OCI-LY1 (cell line): ENCODE data around the gene ANKRD1.
A peak's percentile ranks its signal among the peaks of the same experiment; 100 is the strongest.

Source experiments
- H2AFZ ChIP-seq: fragments of 200-600 bp; sonication (generic), shearing (Covaris generic); 2 replicates; pipeline ENCODE4 v1.6.0; 2014; ENCODE audit warnings: antibody characterized with exemption, mild to moderate bottlenecking, low read length
- H3F3A ChIP-seq: fragments of 200-600 bp; sonication (generic), shearing (Covaris generic); 2 replicates; pipeline ENCODE4 v1.6.0; 2014; ENCODE audit warnings: mild to moderate bottlenecking, antibody characterized with exemption, low read length, moderate library complexity; ENCODE audit not compliant: insufficient read depth
- H3K27ac ChIP-seq: fragments of 200-600 bp; sonication (generic); 2 replicates; pipeline ENCODE4 v1.5.1; 2014; ENCODE audit warnings: low read length, mixed run types, mild to moderate bottlenecking, low read depth; ENCODE audit not compliant: poor library complexity, severe bottlenecking
- H3K27me3 ChIP-seq: fragments of 200-600 bp; sonication (generic); 2 replicates; pipeline ENCODE4 v1.6.0; 2014; ENCODE audit warnings: antibody characterized with exemption, mild to moderate bottlenecking, low read length, moderate library complexity; ENCODE audit not compliant: insufficient read depth
- H3K36me3 ChIP-seq: fragments of 200-600 bp; sonication (generic); 2 replicates; pipeline ENCODE4 v1.6.1; 2014; ENCODE audit warnings: mild to moderate bottlenecking, antibody characterized with exemption, low read length, moderate library complexity, mixed read lengths; ENCODE audit not compliant: insufficient read depth
- H3K4me1 ChIP-seq: fragments of 200-600 bp; sonication (generic); 2 replicates; pipeline ENCODE4 v1.5.1; 2014; ENCODE audit warnings: mild to moderate bottlenecking, low read length, moderate library complexity; ENCODE audit not compliant: insufficient read depth, severe bottlenecking
- H3K4me2 ChIP-seq: fragments of 200-600 bp; sonication (generic), shearing (Covaris generic); 2 replicates; pipeline ENCODE4 v1.6.1; 2014; ENCODE audit warnings: low read length
- H3K4me3 ChIP-seq: fragments of 200-600 bp; sonication (generic); 2 replicates; pipeline ENCODE4 v1.5.1; 2014; ENCODE audit warnings: low read length, low read depth, mild to moderate bottlenecking, mixed read lengths; ENCODE audit not compliant: poor library complexity, severe bottlenecking
- H3K79me2 ChIP-seq: fragments of 200-600 bp; shearing (Covaris generic); 2 replicates; pipeline ENCODE4 v1.6.1; 2016; ENCODE audit warnings: mixed run types, low read length, mixed read lengths; ENCODE audit not compliant: insufficient read depth
- H3K9ac ChIP-seq: fragments of 200-600 bp; sonication (generic), shearing (Covaris generic); 2 replicates; pipeline ENCODE4 v1.6.1; 2014; ENCODE audit warnings: mild to moderate bottlenecking, low read length, mixed read lengths
- H3K9me2 ChIP-seq: fragments of 200-600 bp; sonication (generic), shearing (Covaris generic); 2 replicates; pipeline ENCODE4 v1.6.1; 2014; ENCODE audit warnings: low read depth, mild to moderate bottlenecking, low read length, mixed read lengths
- H3K9me3 ChIP-seq: fragments of 200-600 bp; shearing (Covaris generic); 2 replicates; pipeline ENCODE4 v1.6.1; 2014; ENCODE audit warnings: low read length, mixed read lengths
- H4K20me1 ChIP-seq: fragments of 200-600 bp; sonication (generic), shearing (Covaris generic); 2 replicates; pipeline ENCODE4 v1.6.0; 2016; ENCODE audit warnings: mild to moderate bottlenecking, low read length; ENCODE audit not compliant: insufficient read depth
- CTCF ChIP-seq: fragments of 200-600 bp; sonication (generic), shearing (Covaris generic); IDR thresholded peaks from 2 replicates; pipeline ENCODE4 v1.5.1; 2017; ENCODE audit warnings: mild to moderate bottlenecking, antibody characterized with exemption, low read length, moderate library complexity, mixed read lengths
- EZH2 ChIP-seq: fragments of 200-600 bp; sonication (generic), shearing (Covaris generic); IDR thresholded peaks from 2 replicates; pipeline ENCODE4 v1.8.0; 2017; ENCODE audit warnings: borderline replicate concordance, mixed run types, mild to moderate bottlenecking, antibody characterized with exemption, low read length, moderate library complexity, mixed read lengths

The ANKRD1 gene

GRCh38 chr10:90912174-90912573, 8.7 kb downstream of the ANKRD1 start:
- Histone ChIP-seq H3F3A (no peaks in the 10 kb centered on the region), H3K9ac (no peak overlapping the region), H3K4me1 (no peaks in the 10 kb centered on the region)

GRCh38 chr10:90911133-90912051, 9.5 kb downstream of the ANKRD1 start:
- no peaks in the 10 kb centered on the region for H3K36me3 ChIP-seq
- H3K4me2 ChIP-seq: no peak overlapping the region
- H3F3A ChIP-seq: no peaks in the 10 kb centered on the region
- H3K27me3 ChIP-seq: no peaks in the 10 kb centered on the region
- H3K79me2 ChIP-seq: no peaks in the 10 kb centered on the region
- H3K4me1 ChIP-seq: no peaks in the 10 kb centered on the region
- H4K20me1 ChIP-seq: no peaks in the 10 kb centered on the region
- peak; percentile 48 for TF ChIP-seq CTCF
- TF ChIP-seq EZH2: no peak
- no peaks in the 10 kb centered on the region for H3K9me2 ChIP-seq
- no peak overlapping the region for H3K9ac ChIP-seq
- H3K4me3 ChIP-seq: no peak overlapping the region
- no peaks in the 10 kb centered on the region for H3K9me3 ChIP-seq
- no peak overlapping the region for H3K27ac ChIP-seq
- no peak overlapping the region for H2AFZ ChIP-seq

More at GRCh38 chr10:90912174-90912573, 8.7 kb downstream of the ANKRD1 start:
- no peaks in the 10 kb centered on the region for H3K36me3 ChIP-seq
- H3K9me2 ChIP-seq: no peaks in the 10 kb centered on the region
- no peaks in the 10 kb centered on the region for H3K79me2 ChIP-seq
- no peak overlapping the region for H3K27ac ChIP-seq
- H3K27me3 ChIP-seq: no peaks in the 10 kb centered on the region
- no peak overlapping the region for H3K4me3 ChIP-seq
- no peaks in the 10 kb centered on the region for H3K9me3 ChIP-seq
- H4K20me1 ChIP-seq: no peaks in the 10 kb centered on the region
- H3K4me2 ChIP-seq: no peak overlapping the region
- no peak for TF ChIP-seq CTCF
- no peak for TF ChIP-seq EZH2
- no peak overlapping the region; the same call in 1 of the 2 replicates for H2AFZ ChIP-seq

GRCh38 chr10:90906596-90906995, 14.3 kb downstream of the ANKRD1 start:
- Histone ChIP-seq H3K9ac (no peak overlapping the region), H3K9me2 (no peaks in the 10 kb centered on the region), H3K4me1 (no peaks in the 10 kb centered on the region), H4K20me1 (no peaks in the 10 kb centered on the region), H3K27ac (no peak overlapping the region), H3K36me3 (no peaks in the 10 kb centered on the region), H3K4me2 (no peak overlapping the region), H3K4me3 (no peak overlapping the region), H3K79me2 (no peaks in the 10 kb centered on the region), H3F3A (no peaks in the 10 kb centered on the region), H3K9me3 (no peaks in the 10 kb centered on the region), H3K27me3 (no peaks in the 10 kb centered on the region), H2AFZ (no peak overlapping the region)
- TF ChIP-seq EZH2: no peak
- no peak for TF ChIP-seq CTCF
